PC-3 (cell line): ENCODE measurements around the gene OR52I2.
A peak's percentile ranks its signal among the peaks of the same experiment; 100 is the strongest.

Experiments
- EZH2 ChIP-seq: fragments of 300-600 bp; sonication (generic); IDR thresholded peaks from one replicate; pipeline ENCODE4 v1.6.1; 2017; ENCODE audit warnings: antibody characterized with exemption, mild to moderate bottlenecking, low read length; ENCODE audit not compliant: unreplicated experiment
- EZH2phosphoT487 ChIP-seq: fragments of 300-600 bp; sonication (generic); IDR thresholded peaks from 2 replicates; pipeline ENCODE4 v1.6.1; 2018; ENCODE audit warnings: mild to moderate bottlenecking, antibody characterized with exemption, low read length, borderline replicate concordance
- TF ChIP-seq, protein P1 (sequence below): fragments of 300-600 bp; sonication (generic); conservative IDR thresholded peaks from 2 replicates; pipeline ENCODE4 v1.5.1; 2017; ENCODE audit warnings: antibody characterized with exemption, low read depth, mild to moderate bottlenecking, low read length

- TF ChIP-seq, protein P1, sequence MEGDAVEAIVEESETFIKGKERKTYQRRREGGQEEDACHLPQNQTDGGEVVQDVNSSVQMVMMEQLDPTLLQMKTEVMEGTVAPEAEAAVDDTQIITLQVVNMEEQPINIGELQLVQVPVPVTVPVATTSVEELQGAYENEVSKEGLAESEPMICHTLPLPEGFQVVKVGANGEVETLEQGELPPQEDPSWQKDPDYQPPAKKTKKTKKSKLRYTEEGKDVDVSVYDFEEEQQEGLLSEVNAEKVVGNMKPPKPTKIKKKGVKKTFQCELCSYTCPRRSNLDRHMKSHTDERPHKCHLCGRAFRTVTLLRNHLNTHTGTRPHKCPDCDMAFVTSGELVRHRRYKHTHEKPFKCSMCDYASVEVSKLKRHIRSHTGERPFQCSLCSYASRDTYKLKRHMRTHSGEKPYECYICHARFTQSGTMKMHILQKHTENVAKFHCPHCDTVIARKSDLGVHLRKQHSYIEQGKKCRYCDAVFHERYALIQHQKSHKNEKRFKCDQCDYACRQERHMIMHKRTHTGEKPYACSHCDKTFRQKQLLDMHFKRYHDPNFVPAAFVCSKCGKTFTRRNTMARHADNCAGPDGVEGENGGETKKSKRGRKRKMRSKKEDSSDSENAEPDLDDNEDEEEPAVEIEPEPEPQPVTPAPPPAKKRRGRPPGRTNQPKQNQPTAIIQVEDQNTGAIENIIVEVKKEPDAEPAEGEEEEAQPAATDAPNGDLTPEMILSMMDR, result peak; percentile 65
- TF ChIP-seq EZH2, result no peak
- no peak for TF ChIP-seq EZH2phosphoT487
Observed at GRCh38 chr11:4551346-4551979, 30.1 kb upstream of the OR52I2 start.
